SK-N-SH (cell line): ENCODE results near the gene RHOH. TPM values are rescaled to one million over a fixed set of nuclear protein-coding genes. Genes with fewer than 3 reads are reported as not detected.

Source experiments
- CTCF ChIA-PET: fragments of 300-600, 350-600 bp; formaldehyde crosslinking; extraction: SDS; loops from one replicate; lab custom pipeline; 2021; lab: Yijun Ruan, JAX
- POLR2A ChIA-PET: fragments of 350-600 bp; sonication (Branson Sonifier 250); formaldehyde crosslinking; extraction: SDS; loops from one replicate; lab custom pipeline; 2020; ENCODE audit warnings: antibody characterized with exemption, inconsistent platforms; lab: Yijun Ruan, JAX
- DNase-seq: peaks from one replicate; pipeline ENCODE4 v3.0.0; 2012
- H2AFZ ChIP-seq: fragments of 200-600 bp; sonication (generic); 2 replicates; pipeline ENCODE4 v1.8.1; 2016; ENCODE audit warnings: antibody characterized with exemption, mild to moderate bottlenecking, low read depth
- H3F3A ChIP-seq: fragments of 200-600 bp; sonication (generic); replicated peaks from 2 replicates; pipeline ENCODE3; 2016; ENCODE audit warnings: antibody characterized with exemption, mild to moderate bottlenecking; ENCODE audit not compliant: insufficient read depth
- H3K27ac ChIP-seq, 2 experiments: fragments of 200-500 bp in 1 of 2; fragments of 200-600 bp in 1 of 2; sonication (Bioruptor generic) in 1 of 2; sonication (generic), shearing (Covaris generic) in 1 of 2; 2 replicates each; pipeline versions ENCODE4 v1.5.1 to v1.6.1; 2014 to 2016; ENCODE audit warnings: low read depth in 2 of 2, inconsistent platforms in 1 of 2, low read length in 1 of 2, mild to moderate bottlenecking in 1 of 2, mixed read lengths in 1 of 2
- H3K27me3 ChIP-seq: fragments of 200-600 bp; sonication (generic), shearing (Covaris generic); 2 replicates; pipeline ENCODE4 v1.6.1; 2016; ENCODE audit warnings: mixed run types; ENCODE audit not compliant: insufficient read depth
- H3K36me3 ChIP-seq, 2 experiments: fragments of 200-500 bp in 1 of 2; fragments of 200-600 bp in 1 of 2; sonication (Bioruptor generic) in 1 of 2; sonication (generic) in 1 of 2; replicated peaks in 1 of 2; 2 replicates each; pipeline versions ENCODE3 to v1.5.1; 2014 to 2016; ENCODE audit warnings: low read length in 1 of 2, mild to moderate bottlenecking in 1 of 2; ENCODE audit not compliant: insufficient read depth in 2 of 2, control insufficient read depth in 1 of 2
- H3K4me1 ChIP-seq, 2 experiments: fragments of 200-500 bp in 1 of 2; fragments of 200-600 bp in 1 of 2; sonication (Bioruptor generic) in 1 of 2; sonication (generic), shearing (Covaris generic) in 1 of 2; 2 replicates each; pipeline versions ENCODE4 v1.5.1 to v1.6.1; 2014 to 2016; ENCODE audit warnings: low read depth in 1 of 2, low read length in 1 of 2, mixed run types in 1 of 2; ENCODE audit not compliant: insufficient read depth in 2 of 2, control insufficient read depth in 1 of 2
- H3K4me2 ChIP-seq: fragments of 200-600 bp; sonication (generic), shearing (Covaris generic); 2 replicates; pipeline ENCODE4 v1.6.1; 2017; ENCODE audit warnings: mixed run types
- H3K4me3 ChIP-seq, 2 experiments: fragments of 200-500 bp in 1 of 2; fragments of 200-600 bp in 1 of 2; sonication (Bioruptor generic) in 1 of 2; sonication (generic), shearing (Covaris generic) in 1 of 2; 2 replicates each; pipeline versions ENCODE4 v1.5.1 to v1.8.1; 2014 to 2016; ENCODE audit warnings: low read depth in 2 of 2, inconsistent platforms in 1 of 2, low read length in 1 of 2, mild to moderate bottlenecking in 1 of 2, mixed read lengths in 1 of 2, moderate library complexity in 1 of 2
- H3K79me2 ChIP-seq: fragments of 200-600 bp; sonication (generic); 2 replicates; pipeline ENCODE4 v1.8.1; 2017; ENCODE audit warnings: mild to moderate bottlenecking; ENCODE audit not compliant: insufficient read depth
- H3K9ac ChIP-seq: fragments of 200-600 bp; sonication (generic); 2 replicates; pipeline ENCODE4 v1.6.1; 2017; ENCODE audit warnings: mixed run types
- H3K9me2 ChIP-seq: fragments of 200-600 bp; sonication (generic); 2 replicates; pipeline ENCODE4 v1.6.1; 2017; ENCODE audit warnings: mixed run types
- H3K9me3 ChIP-seq: fragments of 200-600 bp; sonication (generic); 2 replicates; pipeline ENCODE4 v1.6.1; 2017; ENCODE audit warnings: mixed run types, mild to moderate bottlenecking, moderate library complexity
- H4K20me1 ChIP-seq: fragments of 200-600 bp; sonication (generic); 2 replicates; pipeline ENCODE4 v1.6.1; 2017; ENCODE audit warnings: mild to moderate bottlenecking, mixed run types; ENCODE audit not compliant: insufficient read depth
- CHD2 ChIP-seq: fragments of 150-350 bp; IDR thresholded peaks from 2 replicates; pipeline ENCODE4 v1.6.1; 2018; ENCODE audit warnings: low read length; ENCODE audit not compliant: partially characterized antibody
- ELF1 ChIP-seq: IDR thresholded peaks from 2 replicates; pipeline ENCODE4 v1.4.0; 2012
- FOSL2 ChIP-seq: IDR thresholded peaks from 2 replicates; pipeline ENCODE4 v1.4.0; 2012; ENCODE audit warnings: low read depth, mild to moderate bottlenecking, moderate library complexity, borderline replicate concordance
- FOXM1 ChIP-seq: IDR thresholded peaks from 2 replicates; pipeline ENCODE4 v1.4.0; 2012; ENCODE audit warnings: low read depth, mild to moderate bottlenecking
- GABPA ChIP-seq: IDR thresholded peaks from 2 replicates; pipeline ENCODE4 v1.4.0; 2012; ENCODE audit warnings: low read depth, mild to moderate bottlenecking
- GATA2 ChIP-seq: sonication (generic); formaldehyde crosslinking; IDR thresholded peaks from 2 replicates; pipeline ENCODE4 v1.5.0; 2020; ENCODE audit warnings: mild to moderate bottlenecking, missing genetic modification reagents
- MAX ChIP-seq: IDR thresholded peaks from 2 replicates; pipeline ENCODE4 v1.4.0; 2012; ENCODE audit warnings: low read depth
- MEF2A ChIP-seq: IDR thresholded peaks from 2 replicates; pipeline ENCODE4 v1.4.0; 2012; ENCODE audit warnings: low read depth, borderline replicate concordance
- NRF1 ChIP-seq: IDR thresholded peaks from 2 replicates; pipeline ENCODE4 v1.6.1; 2012; ENCODE audit warnings: low read depth, mild to moderate bottlenecking, low read length
- POLR2AphosphoS5 ChIP-seq: IDR thresholded peaks from 2 replicates; pipeline ENCODE4 v1.6.1; 2012; ENCODE audit warnings: low read depth, low read length
- TCF12 ChIP-seq: IDR thresholded peaks from 2 replicates; pipeline ENCODE4 v1.4.0; 2012
- WGBS: methylation state at CpG from one replicate; pipeline ENCODE4 v1.1.6; 2017; ENCODE audit warnings: low lambda C conversion rate; 5-methylcytosine and 5-hydroxymethylcytosine counted together
- polyA plus RNA-seq, 3 experiments: library from polyadenylated mRNA; depleted of rRNA; stranded (reverse); fragments of >200 nt; gene quantifications; 2 replicates each; pipeline ENCODE4 v1.2.3, GENCODE V29; 2012
- TF ChIP-seq, protein P1 (sequence below): fragments of 200-600 bp; sonication (generic); IDR thresholded peaks from 2 replicates; pipeline ENCODE4 v1.6.1; 2017; ENCODE audit warnings: antibody characterized with exemption, mild to moderate bottlenecking, moderate library complexity

RHOH gene
- polyA plus RNA-seq, 1 of the 3 experiments (the other 2 are of a cell fraction) = not detected

GRCh38 chr4:40295572-40295971 lies 98.7 kb downstream of the RHOH start:
- H3K9ac ChIP-seq = no peak overlapping the region
- no peak for DNase-seq
- H3K9me3 ChIP-seq = no peaks in the 10 kb centered on the region
- no peaks in the 10 kb centered on the region for H3K4me1 ChIP-seq
- ChIA-PET CTCF (no interaction called here), POLR2A (no interaction called here)
- TF ChIP-seq GATA2 (CRISPR knock-in tag) (no peak), NRF1 (no peak), MEF2A (no peak), GABPA (no peak), FOSL2 (no peak), POLR2AphosphoS5 (no peak), TCF12 (no peak), ELF1 (no peak), FOXM1 (no peak), MAX (no peak), CHD2 (no peak)
- TF ChIP-seq, protein P1, sequence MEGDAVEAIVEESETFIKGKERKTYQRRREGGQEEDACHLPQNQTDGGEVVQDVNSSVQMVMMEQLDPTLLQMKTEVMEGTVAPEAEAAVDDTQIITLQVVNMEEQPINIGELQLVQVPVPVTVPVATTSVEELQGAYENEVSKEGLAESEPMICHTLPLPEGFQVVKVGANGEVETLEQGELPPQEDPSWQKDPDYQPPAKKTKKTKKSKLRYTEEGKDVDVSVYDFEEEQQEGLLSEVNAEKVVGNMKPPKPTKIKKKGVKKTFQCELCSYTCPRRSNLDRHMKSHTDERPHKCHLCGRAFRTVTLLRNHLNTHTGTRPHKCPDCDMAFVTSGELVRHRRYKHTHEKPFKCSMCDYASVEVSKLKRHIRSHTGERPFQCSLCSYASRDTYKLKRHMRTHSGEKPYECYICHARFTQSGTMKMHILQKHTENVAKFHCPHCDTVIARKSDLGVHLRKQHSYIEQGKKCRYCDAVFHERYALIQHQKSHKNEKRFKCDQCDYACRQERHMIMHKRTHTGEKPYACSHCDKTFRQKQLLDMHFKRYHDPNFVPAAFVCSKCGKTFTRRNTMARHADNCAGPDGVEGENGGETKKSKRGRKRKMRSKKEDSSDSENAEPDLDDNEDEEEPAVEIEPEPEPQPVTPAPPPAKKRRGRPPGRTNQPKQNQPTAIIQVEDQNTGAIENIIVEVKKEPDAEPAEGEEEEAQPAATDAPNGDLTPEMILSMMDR = no peak
- no peaks in the 10 kb centered on the region for H3K27me3 ChIP-seq
- no peaks in the 10 kb centered on the region for H4K20me1 ChIP-seq
- no peak overlapping the region for H3K4me2 ChIP-seq
- H2AFZ ChIP-seq = no peak overlapping the region
- no peaks in the 10 kb centered on the region for H3K79me2 ChIP-seq
- H3K9me2 ChIP-seq = no peaks in the 10 kb centered on the region
- H3F3A ChIP-seq = peaks cover 11% of the 10 kb centered on the region
- no peaks in the 10 kb centered on the region for H3K36me3 ChIP-seq
- H3K4me3 ChIP-seq = no peak overlapping the region
- no peak overlapping the region for H3K27ac ChIP-seq
- 88% methylated on average over 4 of the region's 4 CpGs for WGBS

Other genes starting within 250 kb of the RHOH start
- gene PDS5A, start 219.1 kb upstream of the RHOH start, polyA plus RNA-seq (2012; rRNA removed) = 14.1 and 18.1 TPM in 2 replicates
- 1.2 and 1.4 TPM in 2 replicates for gene N4BP2, start 140.2 kb upstream of the RHOH start, polyA plus RNA-seq (2012; rRNA removed)
- 0.05 and 0.26 TPM in 2 replicates for gene CHRNA9, start 138.3 kb downstream of the RHOH start, polyA plus RNA-seq (2012; rRNA removed)